OCI-LY1 (cell line): ENCODE results near the gene MED13L.

ENCODE experiments used
- EZH2 ChIP-seq: fragments of 200-600 bp; sonication (generic), shearing (Covaris generic); IDR thresholded peaks from 2 replicates; pipeline ENCODE4 v1.8.0; 2017; ENCODE audit warnings: borderline replicate concordance, mixed run types, mild to moderate bottlenecking, antibody characterized with exemption, low read length, moderate library complexity, mixed read lengths
- TF ChIP-seq, protein P1 (sequence below): fragments of 200-600 bp; sonication (generic), shearing (Covaris generic); IDR thresholded peaks from 2 replicates; pipeline ENCODE4 v1.5.1; 2017; ENCODE audit warnings: mild to moderate bottlenecking, antibody characterized with exemption, low read length, moderate library complexity, mixed read lengths

GRCh38 chr12:116121453-116121871 is 156.0 kb downstream of the MED13L start:
- TF ChIP-seq, protein P1, sequence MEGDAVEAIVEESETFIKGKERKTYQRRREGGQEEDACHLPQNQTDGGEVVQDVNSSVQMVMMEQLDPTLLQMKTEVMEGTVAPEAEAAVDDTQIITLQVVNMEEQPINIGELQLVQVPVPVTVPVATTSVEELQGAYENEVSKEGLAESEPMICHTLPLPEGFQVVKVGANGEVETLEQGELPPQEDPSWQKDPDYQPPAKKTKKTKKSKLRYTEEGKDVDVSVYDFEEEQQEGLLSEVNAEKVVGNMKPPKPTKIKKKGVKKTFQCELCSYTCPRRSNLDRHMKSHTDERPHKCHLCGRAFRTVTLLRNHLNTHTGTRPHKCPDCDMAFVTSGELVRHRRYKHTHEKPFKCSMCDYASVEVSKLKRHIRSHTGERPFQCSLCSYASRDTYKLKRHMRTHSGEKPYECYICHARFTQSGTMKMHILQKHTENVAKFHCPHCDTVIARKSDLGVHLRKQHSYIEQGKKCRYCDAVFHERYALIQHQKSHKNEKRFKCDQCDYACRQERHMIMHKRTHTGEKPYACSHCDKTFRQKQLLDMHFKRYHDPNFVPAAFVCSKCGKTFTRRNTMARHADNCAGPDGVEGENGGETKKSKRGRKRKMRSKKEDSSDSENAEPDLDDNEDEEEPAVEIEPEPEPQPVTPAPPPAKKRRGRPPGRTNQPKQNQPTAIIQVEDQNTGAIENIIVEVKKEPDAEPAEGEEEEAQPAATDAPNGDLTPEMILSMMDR, result no peak
- no peak for TF ChIP-seq EZH2
